Measurements from ENCODE around the gene HCRTR1.

Gene HCRTR1

GRCh38 chr1:31600641-31601040, 16.8 kb upstream of the HCRTR1 start:
- DNase-seq: no peak

- no peak for DNase-seq
Measured at GRCh38 chr1:31602081-31602480, 15.4 kb upstream of the HCRTR1 start.

- no peak for DNase-seq
Measured at GRCh38 chr1:31605908-31606427, 11.5 kb upstream of the HCRTR1 start.

- no peak for DNase-seq
Measured at GRCh38 chr1:31607360-31607759, 10.1 kb upstream of the HCRTR1 start.

GRCh38 chr1:31609514-31610118, 7.9 kb upstream of the HCRTR1 start:
- no peak for DNase-seq

GRCh38 chr1:31614414-31615005, 3.0 kb upstream of the HCRTR1 start:
- DNase-seq: no peak

- no peak for DNase-seq
Measured at GRCh38 chr1:31615414-31615813, 2.1 kb upstream of the HCRTR1 start.

- no peak for DNase-seq
Measured at GRCh38 chr1:31615939-31616338, 1.6 kb upstream of the HCRTR1 start.

- DNase-seq: peak; percentile 41
Measured at GRCh38 chr1:31617916-31618746, 642 bp downstream of the HCRTR1 start.

- DNase-seq: no peak
Measured at GRCh38 chr1:31618916-31619846, 1.7 kb downstream of the HCRTR1 start.

- no peak for DNase-seq
Measured at GRCh38 chr1:31620631-31621497, 3.4 kb downstream of the HCRTR1 start.

GRCh38 chr1:31621498-31621820, 4.0 kb downstream of the HCRTR1 start:
- no peak for DNase-seq

- DNase-seq: no peak
Measured at GRCh38 chr1:31621847-31622730, 4.6 kb downstream of the HCRTR1 start.

GRCh38 chr1:31623365-31623764, 5.9 kb downstream of the HCRTR1 start:
- DNase-seq: no peak

- no peak for DNase-seq
Measured at GRCh38 chr1:31624309-31624708, 6.8 kb downstream of the HCRTR1 start.

- DNase-seq: no peak
Measured at GRCh38 chr1:31624731-31625514, 7.4 kb downstream of the HCRTR1 start.

GRCh38 chr1:31625561-31626222, 8.2 kb downstream of the HCRTR1 start:
- DNase-seq: no peak

- no peak for DNase-seq
Measured at GRCh38 chr1:31626223-31627207, 9.0 kb downstream of the HCRTR1 start.

Data from DMS153 (cell line).